GM21390 (cell line): ENCODE results near the gene OR1J1.

Experiments
- ATAC-seq: cut with Tn5 transposase; IDR thresholded peaks from one replicate; pipeline ENCODE4 v1.9.1; 2021; ENCODE audit not compliant: unreplicated experiment

Gene OR1J1

GRCh38 chr9:122445155-122445749, 32.5 kb downstream of the OR1J1 start:
- no peak for ATAC-seq

DNA sequence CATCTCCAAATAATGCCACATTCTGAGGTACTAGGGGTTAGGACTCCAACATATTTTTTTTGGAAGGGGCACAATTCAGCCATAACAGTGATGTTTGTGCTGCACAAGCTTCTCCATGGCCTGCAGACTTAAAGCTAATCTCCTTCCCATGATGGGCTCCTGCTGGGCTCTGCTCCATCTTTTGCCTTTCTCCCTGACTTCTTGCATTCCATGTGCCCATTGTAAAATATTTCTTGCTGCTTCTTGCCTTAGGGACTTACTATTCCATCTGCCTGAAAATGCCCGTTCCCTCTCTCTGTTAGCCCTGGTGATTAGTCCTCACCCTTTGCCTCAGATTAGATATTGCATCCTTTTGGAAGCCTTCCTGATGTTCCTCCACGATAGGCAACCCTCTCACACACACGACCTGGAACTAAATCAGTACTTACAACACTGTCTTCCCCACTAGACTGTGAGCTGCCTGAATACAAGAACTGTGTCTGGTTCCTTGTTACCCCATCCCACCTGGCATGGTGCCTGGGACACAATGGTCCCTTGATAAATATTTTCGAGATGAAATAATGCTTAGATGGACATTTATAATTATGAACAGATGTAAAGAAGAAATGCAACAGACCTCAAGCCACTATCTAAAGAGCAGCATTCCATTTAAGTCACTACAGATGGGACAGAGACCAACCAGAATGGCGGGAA, 33.5 kb downstream of the OR1J1 start:
- no peak for ATAC-seq

- no peak for ATAC-seq
These were observed 35.2 kb downstream of the OR1J1 start for GRCh38 chr9:122442568-122442967.
